Transverse colon (tissue), 4 donors: ENCODE results near the gene ERCC6L2.

Source experiments
- CTCF ChIP-seq, 5 experiments: fragments of 200-600 bp in 3 of 5; fragments of 450-650 bp in 2 of 5; sonication (generic) in 3 of 5; IDR thresholded peaks; 1 replicate in 2 of 5; 2 replicates in 3 of 5; pipeline ENCODE4 v1.5.1; 2016 to 2017; ENCODE audit warnings: antibody characterized with exemption in 5 of 5, inconsistent platforms in 3 of 5, mild to moderate bottlenecking in 2 of 5, moderate library complexity in 1 of 5
- EP300 ChIP-seq: sonication (generic); formaldehyde crosslinking; IDR thresholded peaks from one replicate; pipeline ENCODE4 v1.6.1; 2017; ENCODE audit warnings: antibody characterized with exemption, low read depth
- POLR2A ChIP-seq: fragments of 450-650 bp; IDR thresholded peaks from one replicate; pipeline ENCODE4 v1.6.1; 2016; ENCODE audit warnings: antibody characterized with exemption, mild to moderate bottlenecking, moderate library complexity
- POLR2AphosphoS5 ChIP-seq, 3 donors: sonication (generic); formaldehyde crosslinking; IDR thresholded peaks; one replicate each; pipeline ENCODE4 v1.6.1; 2016; ENCODE audit warnings: antibody characterized with exemption in 3 of 3

GRCh38 chr9:95942016-95942415 is 66.5 kb downstream of the ERCC6L2 start:
- TF ChIP-seq POLR2A (no peak), CTCF (IDR thresholded peaks at IDR 0.05) (no peak), POLR2AphosphoS5 (IDR thresholded peaks at IDR 0.05) (no peak), EP300 (no peak)
